ENCODE results near the gene EML6.
"Not testable (repeated sequence)": the region's sequence is repeated elsewhere in the genome, so short reads cannot be mapped to it uniquely, and the experiment has no call there.

Gene EML6

GRCh38 chr2:54801352-54801751 is 77.9 kb downstream of the EML6 start:
- no peak for DNase-seq (ENCODE audit: low read depth, low spot score)

- no peak for DNase-seq (ENCODE audit: low read depth, low spot score)
These were observed 80.6 kb downstream of the EML6 start for GRCh38 chr2:54803783-54804751.

- no peak for DNase-seq (ENCODE audit: low read depth, low spot score)
These were observed 81.8 kb downstream of the EML6 start for GRCh38 chr2:54805255-54805654.

GRCh38 chr2:54806975-54807374 is 83.5 kb downstream of the EML6 start:
- no peak for DNase-seq (ENCODE audit: low read depth, low spot score)

- no peak for DNase-seq (ENCODE audit: low read depth, low spot score)
These were observed 85.2 kb downstream of the EML6 start for GRCh38 chr2:54808661-54809060.

GRCh38 chr2:54809819-54810218 is 86.4 kb downstream of the EML6 start:
- no peak for DNase-seq (ENCODE audit: low read depth, low spot score)

- no peak for DNase-seq (ENCODE audit: low read depth, low spot score)
These were observed 86.8 kb downstream of the EML6 start for GRCh38 chr2:54810246-54810645.

- no peak for DNase-seq (ENCODE audit: low read depth, low spot score)
These were observed 90.1 kb downstream of the EML6 start for GRCh38 chr2:54813584-54813983.

GRCh38 chr2:54814389-54815147 is 91.1 kb downstream of the EML6 start:
- no peak for DNase-seq (ENCODE audit: low read depth, low spot score)

- DNase-seq (ENCODE audit: low read depth, low spot score) = no peak
These were observed 91.7 kb downstream of the EML6 start for GRCh38 chr2:54815148-54815539.

- no peak for DNase-seq (ENCODE audit: low read depth, low spot score)
These were observed 94.8 kb downstream of the EML6 start for GRCh38 chr2:54818226-54818625.

- DNase-seq (ENCODE audit: low read depth, low spot score) = no peak
These were observed 97.1 kb downstream of the EML6 start for GRCh38 chr2:54820558-54820957.

GRCh38 chr2:54824567-54824966 is 101.1 kb downstream of the EML6 start:
- DNase-seq (ENCODE audit: low read depth, low spot score) = no peak

- DNase-seq (ENCODE audit: low read depth, low spot score) = no peak
These were observed 107.1 kb downstream of the EML6 start for GRCh38 chr2:54830546-54830945.

- no peak for DNase-seq (ENCODE audit: low read depth, low spot score)
These were observed 108.0 kb downstream of the EML6 start for GRCh38 chr2:54831480-54831879.

GRCh38 chr2:54834721-54835120 is 111.3 kb downstream of the EML6 start:
- DNase-seq (ENCODE audit: low read depth, low spot score) = no peak

GRCh38 chr2:54836477-54836876 is 113.0 kb downstream of the EML6 start:
- DNase-seq (ENCODE audit: low read depth, low spot score) = no peak

- DNase-seq (ENCODE audit: low read depth, low spot score) = peak; percentile 27
These were observed 115.1 kb downstream of the EML6 start for GRCh38 chr2:54838585-54839035.

GRCh38 chr2:54839461-54840255 is 116.2 kb downstream of the EML6 start:
- no peak for DNase-seq (ENCODE audit: low read depth, low spot score)

GRCh38 chr2:54840559-54841468 is 117.4 kb downstream of the EML6 start:
- no peak for DNase-seq (ENCODE audit: low read depth, low spot score)

GRCh38 chr2:54841500-54841899 is 118.0 kb downstream of the EML6 start:
- not testable (repeated sequence) for DNase-seq (ENCODE audit: low read depth, low spot score)

Measured in activated naive CD8-positive, alpha-beta T cell treated with anti-CD3 and anti-CD28 coated beads, Interleukin-2, amount 50 U/mL, for 16 hours (primary cell).